ENCODE data around the gene HBA1.

Gene HBA1

GRCh38 chr16:187330-187729 is 10.8 kb downstream of the HBA1 start:
- Histone ChIP-seq H3K27ac (no peak overlapping the region), H3K4me3 (no peak overlapping the region)
- no peak for TF ChIP-seq CTCF (IDR thresholded peaks at IDR 0.05)
- no peak for DNase-seq (ENCODE audit: low spot score)

GRCh38 chr16:188674-189073 is 12.2 kb downstream of the HBA1 start:
- Histone ChIP-seq H3K4me3 (no peak overlapping the region), H3K27ac (no peak overlapping the region)
- DNase-seq (ENCODE audit: low spot score) = no peak
- no peak for TF ChIP-seq CTCF (IDR thresholded peaks at IDR 0.05)

- no peak for DNase-seq (ENCODE audit: low spot score)
- no peak overlapping the region for H3K27ac ChIP-seq
- H3K4me3 ChIP-seq = no peak overlapping the region
- no peak for TF ChIP-seq CTCF (IDR thresholded peaks at IDR 0.05)
These were observed 13.2 kb downstream of the HBA1 start for GRCh38 chr16:189604-190186.

- Histone ChIP-seq H3K4me3 (no peak overlapping the region), H3K27ac (no peak overlapping the region)
- no peak for TF ChIP-seq CTCF (IDR thresholded peaks at IDR 0.05)
- no peak for DNase-seq (ENCODE audit: low spot score)
These were observed 15.4 kb downstream of the HBA1 start for GRCh38 chr16:191831-192230.

GRCh38 chr16:192686-193085 is 16.2 kb downstream of the HBA1 start:
- no peak overlapping the region for H3K4me3 ChIP-seq
- no peak for TF ChIP-seq CTCF (IDR thresholded peaks at IDR 0.05)
- no peak for DNase-seq (ENCODE audit: low spot score)

GRCh38 chr16:193441-193840 is 17.0 kb downstream of the HBA1 start:
- Histone ChIP-seq H3K27ac (no peak overlapping the region), H3K4me3 (no peak overlapping the region)
- no peak for TF ChIP-seq CTCF (IDR thresholded peaks at IDR 0.05)
- no peak for DNase-seq (ENCODE audit: low spot score)

More at GRCh38 chr16:192686-193085, 16.2 kb downstream of the HBA1 start:
- no peak overlapping the region for H3K27ac ChIP-seq

- DNase-seq (ENCODE audit: low spot score) = no peak
- no peak overlapping the region for H3K27ac ChIP-seq
- H3K4me3 ChIP-seq = no peak overlapping the region
- TF ChIP-seq CTCF (IDR thresholded peaks at IDR 0.05) = no peak
These were observed 18.0 kb downstream of the HBA1 start for GRCh38 chr16:194516-194915.

Data from coronary artery (tissue), 2 donors.